Measurements from ENCODE around the gene FMN2.

The FMN2 gene

GRCh38 chr1:240190881-240191401, 99.3 kb downstream of the FMN2 start:
- no peak overlapping the region for H3K4me3 ChIP-seq (ENCODE audit: low read length)
- DNase-seq (ENCODE audit: low read depth) = peak; percentile 56
- peak; percentile 47 for TF ChIP-seq CTCF (IDR thresholded peaks at IDR 0.05; ENCODE audit: insufficient read depth, low read depth, low read length, missing control alignments)

GRCh38 chr1:240192851-240193250, 101.2 kb downstream of the FMN2 start:
- no peak for TF ChIP-seq CTCF (IDR thresholded peaks at IDR 0.05; ENCODE audit: insufficient read depth, low read depth, low read length, missing control alignments)
- no peak for DNase-seq (ENCODE audit: low read depth)
- H3K4me3 ChIP-seq (ENCODE audit: low read length) = no peak overlapping the region

GRCh38 chr1:240193679-240194078, 102.0 kb downstream of the FMN2 start:
- no peak for DNase-seq (ENCODE audit: low read depth)
- no peak for TF ChIP-seq CTCF (IDR thresholded peaks at IDR 0.05; ENCODE audit: insufficient read depth, low read depth, low read length, missing control alignments)
- H3K4me3 ChIP-seq (ENCODE audit: low read length) = no peak overlapping the region

GRCh38 chr1:240194120-240194519, 102.4 kb downstream of the FMN2 start:
- no peak for DNase-seq (ENCODE audit: low read depth)
- no peak for TF ChIP-seq CTCF (IDR thresholded peaks at IDR 0.05; ENCODE audit: insufficient read depth, low read depth, low read length, missing control alignments)
- no peak overlapping the region for H3K4me3 ChIP-seq (ENCODE audit: low read length)

GRCh38 chr1:240198376-240198775, 106.7 kb downstream of the FMN2 start:
- no peak for TF ChIP-seq CTCF (IDR thresholded peaks at IDR 0.05; ENCODE audit: insufficient read depth, low read depth, low read length, missing control alignments)

GRCh38 chr1:240199758-240200645, 108.3 kb downstream of the FMN2 start:
- TF ChIP-seq CTCF (IDR thresholded peaks at IDR 0.05; ENCODE audit: insufficient read depth, low read depth, low read length, missing control alignments) = no peak
- DNase-seq (ENCODE audit: low read depth) = no peak
- no peak overlapping the region for H3K4me3 ChIP-seq (ENCODE audit: low read length)

More at GRCh38 chr1:240198376-240198775, 106.7 kb downstream of the FMN2 start:
- H3K4me3 ChIP-seq (ENCODE audit: low read length) = no peak overlapping the region
- no peak for DNase-seq (ENCODE audit: low read depth)
